CD4-positive, CD25-positive, alpha-beta regulatory T cell (primary cell): ENCODE data around the gene IER2. TPM values are rescaled to one million over a fixed set of nuclear protein-coding genes. Genes with fewer than 3 reads are reported as not detected.
A peak's percentile ranks its signal among the peaks of the same experiment; 100 is the strongest.
"Not testable (repeated sequence)": the region's sequence is repeated elsewhere in the genome, so short reads cannot be mapped to it uniquely, and the experiment has no call there.

ENCODE experiments used
- ATAC-seq, 2 donors: fragments of 150-1000 bp; cut with Tn5 transposase; one replicate each; pipeline ENCODE4 v1.10.0; 2021; ENCODE audit warnings: low read depth in 2 of 2, moderate number of reproducible peaks in 2 of 2, moderate library complexity in 1 of 2
- DNase-seq, 3 donors: peaks; one replicate each; pipeline versions ENCODE4 v3.0.0 to v3.0.0-alpha.2; 2012 to 2022; ENCODE audit warnings: mixed read lengths in 1 of 3
- H3K27ac ChIP-seq: one replicate; pipeline ENCODE4 v1.7.0; 2013; ENCODE audit warnings: mild to moderate bottlenecking, low read length; ENCODE audit not compliant: insufficient read depth, poor library complexity, severe bottlenecking
- H3K27me3 ChIP-seq: one replicate; pipeline ENCODE4 v1.7.0; 2013; ENCODE audit warnings: low read length; ENCODE audit not compliant: control insufficient read depth, insufficient read depth
- H3K36me3 ChIP-seq: one replicate; pipeline ENCODE4 v1.7.0; 2013; ENCODE audit warnings: mild to moderate bottlenecking, low read length, moderate library complexity; ENCODE audit not compliant: control insufficient read depth, insufficient read depth
- H3K4me1 ChIP-seq: 2 replicates; pipeline ENCODE4 v1.7.0; 2013; ENCODE audit warnings: mild to moderate bottlenecking, low read length; ENCODE audit not compliant: insufficient read depth, control insufficient read depth, poor library complexity, severe bottlenecking
- H3K4me3 ChIP-seq: one replicate; pipeline ENCODE4 v1.7.0; 2013; ENCODE audit warnings: low read depth, mild to moderate bottlenecking, low read length, moderate library complexity
- H3K9me3 ChIP-seq, 2 experiments: 1 replicate in 1 of 2; 2 replicates in 1 of 2; pipeline ENCODE4 v1.7.0; 2013; ENCODE audit warnings: low read length in 2 of 2, mild to moderate bottlenecking in 1 of 2, moderate library complexity in 1 of 2; ENCODE audit not compliant: control insufficient read depth in 2 of 2
- H3K27ac Mint-ChIP-seq, 3 donors: one replicate each; pipeline ENCODE4 v1.8.0; 2020 to 2022; ENCODE audit warnings: mild to moderate bottlenecking in 3 of 3, mixed read lengths in 3 of 3, moderate library complexity in 2 of 3
- H3K27me3 Mint-ChIP-seq: one replicate; pipeline ENCODE4 v1.8.0; 2022; ENCODE audit warnings: mild to moderate bottlenecking, mixed read lengths
- H3K36me3 Mint-ChIP-seq: one replicate; pipeline ENCODE4 v1.8.0; 2020; ENCODE audit warnings: mixed read lengths
- H3K4me1 Mint-ChIP-seq, 4 donors: one replicate each; pipeline ENCODE4 v1.8.0; 2020 to 2022; ENCODE audit warnings: mixed read lengths in 4 of 4, mild to moderate bottlenecking in 1 of 4
- H3K4me3 Mint-ChIP-seq, 4 donors: one replicate each; pipeline ENCODE4 v1.8.0; 2020 to 2022; ENCODE audit warnings: mild to moderate bottlenecking in 4 of 4, mixed read lengths in 4 of 4, moderate library complexity in 3 of 4
- H3K9me3 Mint-ChIP-seq, 7 donors: one replicate each; pipeline ENCODE4 v1.8.0; 2020 to 2022; ENCODE audit warnings: mixed read lengths in 7 of 7, mild to moderate bottlenecking in 3 of 7, moderate library complexity in 2 of 7
- polyA plus RNA-seq, 4 donors: library from polyadenylated mRNA; unstranded; fragments of 300-500 nt; fragmentation: Illumina TruSeq; gene quantifications; one replicate each; pipeline ENCODE4 v1.2.3, GENCODE V29; 2021
- total RNA-seq: library from RNA; stranded (reverse); gene quantifications from one replicate; pipeline ENCODE4 v1.2.3, GENCODE V29; 2022

IER2 gene
- total and polyA plus RNA-seq, 5 donors from 2014 or later = 144 to 478 (median 215) TPM

DNA sequence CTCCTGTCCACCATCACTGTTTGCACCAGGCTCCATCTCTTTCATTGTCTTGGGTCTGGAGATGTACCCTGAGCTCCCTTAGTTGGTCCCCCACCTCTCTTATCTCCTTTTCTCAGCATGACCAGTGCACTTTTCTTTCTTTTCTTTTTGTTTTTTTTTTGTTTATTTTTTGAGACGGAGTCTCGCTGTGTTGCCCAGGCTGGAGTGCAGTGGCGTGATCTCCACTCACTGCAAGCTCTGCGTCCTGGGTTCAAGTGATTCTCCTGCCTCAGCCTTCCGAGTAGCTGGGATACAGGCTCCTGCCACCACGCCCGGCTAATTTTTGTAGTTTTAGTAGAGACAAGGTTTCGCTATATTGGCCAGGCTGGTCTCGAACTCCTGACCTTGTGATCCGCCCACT is 28.1 kb downstream of the IER2 start:
- H3K27me3 ChIP-seq, H3K9me3 Mint-ChIP-seq, ATAC-seq, H3K4me3 Mint-ChIP-seq, H3K27me3 Mint-ChIP-seq, H3K9me3 ChIP-seq, H3K36me3 ChIP-seq, DNase-seq, H3K27ac ChIP-seq, H3K36me3 Mint-ChIP-seq, H3K4me3 ChIP-seq: not testable (repeated sequence)
- peak overlapping the region in 2 of 3 donors; percentile 76 to 93 for H3K27ac Mint-ChIP-seq
- peaks cover 23% of the 10 kb centered on the region for H3K4me1 ChIP-seq
- H3K4me1 Mint-ChIP-seq = peaks cover 0 to 43% (median 9%) of the 10 kb centered on the region in 4 donors

DNA sequence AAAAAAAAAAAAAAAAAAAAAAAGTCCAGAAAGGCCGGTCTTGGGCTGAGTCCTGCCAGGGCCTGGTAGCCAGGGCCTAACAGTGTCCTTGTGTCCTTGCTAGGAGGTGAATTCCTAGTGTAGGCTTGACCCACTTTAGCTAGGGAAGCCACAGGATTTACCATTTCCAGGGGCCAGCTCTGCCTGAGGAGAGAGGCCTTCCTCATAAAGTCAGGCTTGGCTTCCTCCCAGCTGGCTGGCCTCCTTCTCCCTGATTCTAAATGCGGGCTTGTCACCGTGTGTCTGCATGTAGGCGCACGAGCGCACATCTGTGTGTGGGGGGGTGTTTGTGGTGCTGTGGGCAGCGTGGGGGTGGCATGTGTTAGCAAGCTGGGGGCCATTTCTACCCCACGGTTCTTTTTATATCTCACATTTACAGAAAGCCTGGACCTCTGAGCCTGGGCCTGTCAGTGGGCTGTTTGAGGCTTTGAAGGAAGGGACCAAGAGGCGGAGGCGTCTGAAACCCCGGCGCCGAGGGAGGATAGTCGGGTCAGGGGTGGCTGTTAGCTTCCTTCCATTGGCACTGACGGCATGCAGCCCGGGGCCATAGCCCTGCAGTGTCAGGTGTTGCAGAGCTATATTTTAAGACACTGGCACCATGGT is 31.7 kb downstream of the IER2 start:
- Histone ChIP-seq H3K36me3 (no peaks in the 10 kb centered on the region), H3K9me3 (no peaks in the 10 kb centered on the region), H3K4me1 (peaks cover 11% of the 10 kb centered on the region), H3K4me3 (no peak overlapping the region), H3K27me3 (no peaks in the 10 kb centered on the region), H3K27ac (no peak overlapping the region)
- peaks cover 0 to 32% (median 15%) of the 10 kb centered on the region in 4 donors for H3K4me1 Mint-ChIP-seq
- H3K27ac Mint-ChIP-seq = peak overlapping the region; percentile 54 to 82 (median 69)
- no peaks in the 10 kb centered on the region for H3K9me3 Mint-ChIP-seq
- no peaks in the 10 kb centered on the region for H3K27me3 Mint-ChIP-seq
- no peak for DNase-seq
- H3K36me3 Mint-ChIP-seq = no peaks in the 10 kb centered on the region
- no peak for ATAC-seq
- H3K4me3 Mint-ChIP-seq = peak overlapping the region in 2 of 4 donors; percentile 31 to 33

DNA sequence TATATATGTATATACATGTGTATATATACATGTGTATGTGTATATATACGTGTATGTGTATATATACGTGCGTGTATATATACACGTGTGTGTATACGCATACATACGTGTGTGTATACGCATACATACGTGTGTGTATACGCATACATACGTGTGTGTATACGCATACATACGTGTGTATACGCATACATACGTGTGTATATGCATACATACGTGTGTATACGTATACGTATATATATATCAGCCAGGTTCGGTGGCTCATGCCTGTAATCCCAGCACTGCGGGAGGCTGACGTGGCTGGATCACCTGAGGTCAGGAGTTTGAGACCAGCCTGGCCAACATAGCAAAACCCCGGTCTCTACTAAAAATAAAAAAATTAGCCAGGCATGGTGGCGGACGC is 34.7 kb downstream of the IER2 start:
- peaks cover 0 to 43% (median 18%) of the 10 kb centered on the region in 4 donors for H3K4me1 Mint-ChIP-seq
- H3K27ac Mint-ChIP-seq, H3K27ac ChIP-seq, H3K27me3 ChIP-seq, H3K9me3 ChIP-seq, ATAC-seq, DNase-seq, H3K4me3 Mint-ChIP-seq, H3K27me3 Mint-ChIP-seq, H3K36me3 ChIP-seq, H3K9me3 Mint-ChIP-seq, H3K4me3 ChIP-seq, H3K36me3 Mint-ChIP-seq: not testable (repeated sequence)
- peaks cover 19% of the 10 kb centered on the region for H3K4me1 ChIP-seq

DNA sequence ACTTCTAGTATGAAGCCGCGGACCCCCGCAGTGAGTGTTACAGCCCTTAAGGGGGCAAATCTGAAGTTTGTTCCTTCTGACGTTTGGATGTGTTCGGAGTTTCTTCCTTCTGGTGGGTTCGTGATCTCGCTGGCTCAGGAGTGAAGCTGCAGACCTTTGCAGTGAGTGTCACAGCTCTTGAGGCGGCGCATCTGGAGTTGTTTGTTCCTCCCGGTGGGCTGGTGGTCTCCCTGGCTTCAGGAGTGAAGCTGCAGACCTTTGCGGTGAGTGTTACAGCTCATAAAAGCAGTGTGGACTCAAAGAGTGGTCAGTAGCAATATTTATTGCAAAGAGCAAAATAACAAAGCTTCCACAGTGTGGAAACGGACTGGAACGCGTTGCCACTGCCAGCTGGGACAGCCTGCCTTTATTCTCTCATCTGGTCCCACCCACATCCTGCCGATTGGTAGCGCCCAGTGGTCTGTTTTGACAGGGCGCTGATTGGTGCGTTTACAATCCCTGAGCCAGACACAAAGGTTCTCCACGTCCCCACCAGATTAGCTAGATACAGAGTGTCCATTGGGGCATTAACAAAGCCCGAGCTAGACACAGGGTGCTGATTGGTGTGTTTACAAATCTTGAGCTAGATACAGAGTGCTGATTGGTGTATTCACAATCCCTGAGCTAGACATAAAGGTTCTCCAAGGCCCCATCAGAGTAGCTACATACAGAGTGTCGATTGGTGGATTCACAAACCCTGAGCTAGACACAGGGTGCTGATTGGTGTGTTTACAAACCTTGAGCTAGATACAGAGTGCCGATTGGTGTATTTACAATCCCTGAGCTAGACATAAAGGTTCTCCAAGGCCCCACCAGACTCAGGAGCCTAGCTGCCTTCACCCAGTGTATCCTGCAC is 35.8 kb downstream of the IER2 start:
- H3K9me3 Mint-ChIP-seq, ATAC-seq, H3K27me3 ChIP-seq, H3K36me3 ChIP-seq, H3K9me3 ChIP-seq, H3K36me3 Mint-ChIP-seq, H3K4me3 ChIP-seq, H3K27ac ChIP-seq, H3K27me3 Mint-ChIP-seq, DNase-seq: not testable (repeated sequence)
- Mint-ChIP-seq H3K4me3 (peak overlapping the region in 1 of 4 donors; percentile 16), H3K4me1 (peaks cover 0 to 34% (median 12%) of the 10 kb centered on the region in 4 donors), H3K27ac (peak overlapping the region in 2 of 3 donors; percentile 74 to 79)
- peaks cover 16% of the 10 kb centered on the region for H3K4me1 ChIP-seq

DNA sequence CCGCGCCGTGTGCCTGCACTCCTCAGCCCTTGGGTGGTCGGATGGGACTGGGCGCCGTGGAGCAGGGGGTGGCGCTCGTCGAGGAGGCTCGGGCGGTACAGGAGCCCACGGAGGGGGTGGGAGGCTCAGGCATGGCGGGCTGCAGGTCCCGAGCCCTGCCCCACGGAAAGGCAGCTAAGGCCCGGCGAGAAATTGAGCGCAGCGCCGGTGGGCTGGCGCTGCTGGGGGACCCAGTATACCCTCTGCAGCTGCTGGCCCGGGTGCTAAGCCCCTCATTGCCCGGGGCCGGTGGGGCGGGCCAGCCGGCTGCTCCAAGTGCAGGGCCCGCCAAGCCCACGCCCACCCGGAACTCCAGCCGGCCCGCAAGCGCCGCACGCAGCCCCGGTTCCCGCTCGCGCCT is 36.5 kb downstream of the IER2 start:
- not testable (repeated sequence) for H3K27me3 ChIP-seq, H3K36me3 Mint-ChIP-seq, ATAC-seq, H3K27me3 Mint-ChIP-seq, DNase-seq, H3K36me3 ChIP-seq, H3K27ac ChIP-seq, H3K4me3 ChIP-seq, H3K9me3 ChIP-seq, H3K9me3 Mint-ChIP-seq, H3K4me3 Mint-ChIP-seq
- peaks cover 13% of the 10 kb centered on the region for H3K4me1 ChIP-seq
- Mint-ChIP-seq H3K4me1 (peaks cover 0 to 37% (median 11%) of the 10 kb centered on the region in 4 donors), H3K27ac (peak overlapping the region in 1 of 3 donors; percentile 56)

DNA sequence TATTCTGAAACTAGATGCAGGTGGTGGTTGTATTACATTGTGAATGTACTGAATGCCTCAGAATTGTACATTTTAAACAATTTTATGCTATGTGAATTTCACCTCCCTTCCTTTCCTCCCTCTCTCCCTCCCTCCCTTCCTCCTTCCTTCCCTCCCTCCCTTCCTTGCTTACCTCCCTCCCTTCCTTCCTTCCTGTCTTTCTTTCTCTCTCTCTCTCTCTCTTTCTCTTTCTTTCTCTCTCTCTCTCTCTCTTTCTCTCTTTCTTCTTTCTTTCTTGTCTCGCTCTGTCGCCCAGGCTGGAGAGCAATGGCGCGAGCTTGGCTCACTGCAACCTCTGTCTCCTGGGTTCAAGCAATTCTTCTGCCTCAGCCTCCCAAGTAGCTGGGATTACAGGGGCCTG is 37.2 kb downstream of the IER2 start:
- no peak overlapping the region for H3K27ac ChIP-seq
- H3K4me1 ChIP-seq = peaks cover 8% of the 10 kb centered on the region
- Mint-ChIP-seq H3K27me3 (no peaks in the 10 kb centered on the region), H3K9me3 (no peaks in the 10 kb centered on the region), H3K36me3 (no peaks in the 10 kb centered on the region), H3K4me1 (peaks cover 0 to 31% (median 10%) of the 10 kb centered on the region in 4 donors), H3K27ac (peak overlapping the region in 1 of 3 donors; percentile 96), H3K4me3 (peak overlapping the region in 1 of 4 donors; percentile 38)
- H3K9me3 ChIP-seq = no peaks in the 10 kb centered on the region
- no peak for ATAC-seq
- DNase-seq = no peak
- H3K36me3 ChIP-seq = no peaks in the 10 kb centered on the region
- H3K27me3 ChIP-seq = no peaks in the 10 kb centered on the region
- H3K4me3 ChIP-seq = no peak overlapping the region

DNA sequence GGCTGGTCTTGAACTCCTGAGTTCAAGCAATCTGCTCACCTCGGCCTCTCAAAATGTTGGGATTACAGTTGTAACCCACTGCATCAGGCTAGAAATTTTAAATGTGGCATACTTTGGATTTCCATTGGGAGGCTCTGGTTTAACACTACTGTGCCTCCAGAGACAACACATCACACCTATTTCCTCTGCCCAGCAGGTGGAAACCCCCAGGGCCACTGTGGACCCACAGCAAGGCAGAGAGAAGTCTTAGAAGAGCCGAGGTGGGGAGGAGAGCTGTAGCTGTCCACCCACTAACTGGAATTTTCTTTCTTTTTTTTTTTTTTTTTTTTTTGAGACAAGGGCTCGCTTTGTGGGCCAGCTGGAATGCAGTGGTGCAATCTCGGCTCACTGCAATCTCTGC is 39.4 kb downstream of the IER2 start:
- H3K9me3 Mint-ChIP-seq = no peaks in the 10 kb centered on the region
- H3K4me3 Mint-ChIP-seq = no peak overlapping the region
- H3K4me1 Mint-ChIP-seq = peaks cover 0 to 42% (median 13%) of the 10 kb centered on the region in 4 donors
- no peaks in the 10 kb centered on the region for H3K36me3 ChIP-seq
- DNase-seq = no peak
- no peaks in the 10 kb centered on the region for H3K9me3 ChIP-seq
- H3K27ac Mint-ChIP-seq = peak overlapping the region in 1 of 3 donors; percentile 25
- no peak for ATAC-seq
- no peaks in the 10 kb centered on the region for H3K27me3 Mint-ChIP-seq
- H3K36me3 Mint-ChIP-seq = no peaks in the 10 kb centered on the region
- H3K4me3 ChIP-seq = no peak overlapping the region
- H3K4me1 ChIP-seq = peaks cover 22% of the 10 kb centered on the region
- no peaks in the 10 kb centered on the region for H3K27me3 ChIP-seq
- H3K27ac ChIP-seq = no peak overlapping the region
